ENCODE results near the gene ECHS1.

Gene ECHS1

GRCh38 chr10:133341983-133342382 lies 31.2 kb downstream of the ECHS1 start:
- DNase-seq (ENCODE audit: low read depth): no peak

- no peak for DNase-seq (ENCODE audit: low read depth)
Measured at GRCh38 chr10:133339708-133340380, 33.3 kb downstream of the ECHS1 start.

- DNase-seq (ENCODE audit: low read depth): no peak
Measured at GRCh38 chr10:133338080-133339071, 34.8 kb downstream of the ECHS1 start.

- no peak for DNase-seq (ENCODE audit: low read depth)
Measured at GRCh38 chr10:133337370-133337725, 35.8 kb downstream of the ECHS1 start.

- no peak for DNase-seq (ENCODE audit: low read depth)
Measured at GRCh38 chr10:133336577-133337369, 36.4 kb downstream of the ECHS1 start, which contains the start of gene CALY. TSS of gene CALY (minus strand) at chr10:133336896. CDS start at chr10:133328989, 7,907 bp downstream.

GRCh38 chr10:133336118-133336576 lies 37.0 kb downstream of the ECHS1 start:
- DNase-seq (ENCODE audit: low read depth): no peak

GRCh38 chr10:133335246-133336117 lies 37.7 kb downstream of the ECHS1 start:
- no peak for DNase-seq (ENCODE audit: low read depth)

- DNase-seq (ENCODE audit: low read depth): no peak
Measured at GRCh38 chr10:133334503-133335245, 38.5 kb downstream of the ECHS1 start.

GRCh38 chr10:133332936-133333699 lies 40.0 kb downstream of the ECHS1 start:
- no peak for DNase-seq (ENCODE audit: low read depth)

- peak; percentile 51 for DNase-seq (ENCODE audit: low read depth)
Measured at GRCh38 chr10:133329491-133330202, 43.5 kb downstream of the ECHS1 start.

GRCh38 chr10:133328358-133329343 lies 44.5 kb downstream of the ECHS1 start:
- no peak for DNase-seq (ENCODE audit: low read depth)

- DNase-seq (ENCODE audit: low read depth): no peak
Measured at GRCh38 chr10:133327651-133328357, 45.4 kb downstream of the ECHS1 start.

GRCh38 chr10:133326745-133327650 lies 46.2 kb downstream of the ECHS1 start:
- no peak for DNase-seq (ENCODE audit: low read depth)

GRCh38 chr10:133326223-133326551 lies 47.0 kb downstream of the ECHS1 start:
- DNase-seq (ENCODE audit: low read depth): no peak

- no peak for DNase-seq (ENCODE audit: low read depth)
Measured at GRCh38 chr10:133325440-133326222, 47.5 kb downstream of the ECHS1 start.

Data from HS-5 (cell line).